OCI-LY3 (cell line): ENCODE data around the gene NUP210.

Experiments
- CTCF ChIP-seq: fragments of 200-600, 300-600 bp; sonication (generic); IDR thresholded peaks from 2 replicates; pipeline ENCODE4 v1.5.1; 2014; ENCODE audit warnings: antibody characterized with exemption, low read length, low read depth
- EZH2phosphoT487 ChIP-seq: fragments of 200-600 bp; shearing (Covaris generic); IDR thresholded peaks from 2 replicates; pipeline ENCODE4 v1.6.1; 2018; ENCODE audit warnings: antibody characterized with exemption, mixed run types, low read depth

GRCh38 chr3:13268120-13268519 lies 152.0 kb downstream of the NUP210 start:
- TF ChIP-seq CTCF (no peak), EZH2phosphoT487 (no peak)
